GM12878 (cell line): ENCODE measurements around the gene APOBEC3C. TPM values are rescaled to one million over a fixed set of nuclear protein-coding genes. Genes with fewer than 3 reads are reported as not detected.
A peak's percentile ranks its signal among the peaks of the same experiment; 100 is the strongest.

Source experiments
- ATF7 ChIP-seq: fragments of 450-650 bp; IDR thresholded peaks from 2 replicates; pipeline ENCODE4 v1.6.1; 2016; ENCODE audit warnings: low read depth, mild to moderate bottlenecking
- EP300 ChIP-seq, 2 experiments: fragments of 150-350 bp in 1 of 2; IDR thresholded peaks; 2 replicates each; pipeline ENCODE4 v1.6.1; 2011 to 2012; ENCODE audit warnings: low read depth in 2 of 2, low read length in 2 of 2, borderline replicate concordance in 1 of 2, improper control_type of control experiment in 1 of 2, inconsistent platforms in 1 of 2; ENCODE audit not compliant: control insufficient read depth in 1 of 2
- JUNB ChIP-seq: IDR thresholded peaks from 2 replicates; pipeline ENCODE4 v1.6.1; 2016; ENCODE audit warnings: antibody characterized with exemption, mild to moderate bottlenecking
- MEF2A ChIP-seq: IDR thresholded peaks from 2 replicates; pipeline ENCODE4 v1.6.1; 2011; ENCODE audit warnings: low read depth, mild to moderate bottlenecking, low read length, moderate library complexity; ENCODE audit not compliant: insufficient read depth
- MTA2 ChIP-seq: fragments of 450-650 bp; IDR thresholded peaks from 2 replicates; pipeline ENCODE4 v1.6.1; 2016; ENCODE audit warnings: low read depth, mild to moderate bottlenecking, moderate library complexity
- MTA3 ChIP-seq: IDR thresholded peaks from 2 replicates; pipeline ENCODE4 v1.6.1; 2012; ENCODE audit warnings: low read length, inconsistent platforms, borderline replicate concordance
- MXI1 ChIP-seq: fragments of 150-350 bp; IDR thresholded peaks from 2 replicates; pipeline ENCODE4 v1.6.1; 2011; ENCODE audit warnings: low read depth, mild to moderate bottlenecking, inconsistent platforms, low read length, improper control_type of control experiment
- NR2C1 ChIP-seq: fragments of 450-650 bp; IDR thresholded peaks from 2 replicates; pipeline ENCODE4 v1.6.1; 2017; ENCODE audit warnings: antibody characterized with exemption, mild to moderate bottlenecking, moderate library complexity
- PAX5 ChIP-seq: IDR thresholded peaks from 2 replicates; pipeline ENCODE4 v1.6.1; 2011; ENCODE audit warnings: low read depth, low read length, borderline replicate concordance
- SMAD1 ChIP-seq: fragments of 450-650 bp; IDR thresholded peaks from 2 replicates; pipeline ENCODE4 v1.6.1; 2018; ENCODE audit warnings: mild to moderate bottlenecking, low read depth; ENCODE audit not compliant: partially characterized antibody
- SPI1 ChIP-seq: IDR thresholded peaks from 2 replicates; pipeline ENCODE4 v1.6.1; 2011; ENCODE audit warnings: low read depth, mild to moderate bottlenecking, low read length, moderate library complexity, borderline replicate concordance; ENCODE audit not compliant: insufficient read depth
- USF1 ChIP-seq: IDR thresholded peaks from 2 replicates; pipeline ENCODE4 v1.6.1; 2011; ENCODE audit warnings: borderline replicate concordance, low read depth, mild to moderate bottlenecking, moderate library complexity, mixed read lengths, low read length; ENCODE audit not compliant: insufficient read depth; ENCODE audit errors: extremely low read length
- ZNF207 ChIP-seq: fragments of 450-650 bp; IDR thresholded peaks from 2 replicates; pipeline ENCODE4 v1.6.1; 2014; ENCODE audit warnings: antibody characterized with exemption, mild to moderate bottlenecking, borderline replicate concordance
- ZNF687 ChIP-seq: fragments of 450-650 bp; IDR thresholded peaks from 2 replicates; pipeline ENCODE4 v1.6.1; 2017; ENCODE audit warnings: mild to moderate bottlenecking, moderate library complexity
- polyA plus RNA-seq, 11 experiments: library from polyadenylated mRNA; depleted of rRNA in 4 of 11; unstranded in 6 of 11; stranded (reverse) in 5 of 11; fragments of >200 nt; fragmentation: Nextera tagmentation in 4 of 11; fragmentation: Illumina TruSeq in 1 of 11; extraction: Ambion mirVana in 4 of 11; extraction: Trizol in 1 of 11; gene quantifications; 1 replicate in 1 of 11; 2 replicates in 10 of 11; pipeline versions ENCODE4 v1.2.1 to v1.2.3, GENCODE V29; 2011 to 2016; ENCODE audit warnings: inconsistent platforms in 2 of 11, missing spikeins in 2 of 11, low read depth in 1 of 11
- total RNA-seq, 4 experiments: library from RNA; depleted of rRNA in 3 of 4; stranded (reverse); fragments of >200 nt in 3 of 4; fragmentation: Illumina TruSeq in 1 of 4; extraction: Trizol in 1 of 4; gene quantifications; 2 replicates each; pipeline versions ENCODE4 v1.2.1 to v1.2.3, GENCODE V29; 2013 to 2021
- TF ChIP-seq, protein P1 (sequence below): fragments of 450-650 bp; IDR thresholded peaks from 2 replicates; pipeline ENCODE4 v1.6.1; 2017; ENCODE audit warnings: mild to moderate bottlenecking, low read depth, inconsistent platforms; ENCODE audit not compliant: poor library complexity, severe bottlenecking
- TF ChIP-seq, protein P2 (sequence below): IDR thresholded peaks from 2 replicates; pipeline ENCODE4 v1.6.1; 2012; ENCODE audit warnings: mild to moderate bottlenecking, low read depth, low read length

APOBEC3C gene
- total and polyA plus RNA-seq, 10 of the 15 experiments (the other 5 are each of a cell fraction or from before 2014, with no cell fraction given) = 22.9 to 290 (median 156) TPM

GRCh38 chr22:38984784-38985757 is 29.0 kb upstream of the APOBEC3C start (continued):
- TF ChIP-seq, protein P1, sequence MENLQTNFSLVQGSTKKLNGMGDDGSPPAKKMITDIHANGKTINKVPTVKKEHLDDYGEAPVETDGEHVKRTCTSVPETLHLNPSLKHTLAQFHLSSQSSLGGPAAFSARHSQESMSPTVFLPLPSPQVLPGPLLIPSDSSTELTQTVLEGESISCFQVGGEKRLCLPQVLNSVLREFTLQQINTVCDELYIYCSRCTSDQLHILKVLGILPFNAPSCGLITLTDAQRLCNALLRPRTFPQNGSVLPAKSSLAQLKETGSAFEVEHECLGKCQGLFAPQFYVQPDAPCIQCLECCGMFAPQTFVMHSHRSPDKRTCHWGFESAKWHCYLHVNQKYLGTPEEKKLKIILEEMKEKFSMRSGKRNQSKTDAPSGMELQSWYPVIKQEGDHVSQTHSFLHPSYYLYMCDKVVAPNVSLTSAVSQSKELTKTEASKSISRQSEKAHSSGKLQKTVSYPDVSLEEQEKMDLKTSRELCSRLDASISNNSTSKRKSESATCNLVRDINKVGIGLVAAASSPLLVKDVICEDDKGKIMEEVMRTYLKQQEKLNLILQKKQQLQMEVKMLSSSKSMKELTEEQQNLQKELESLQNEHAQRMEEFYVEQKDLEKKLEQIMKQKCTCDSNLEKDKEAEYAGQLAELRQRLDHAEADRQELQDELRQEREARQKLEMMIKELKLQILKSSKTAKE = peak; percentile 97
- TF ChIP-seq EP300 (IDR thresholded peaks at IDR 0.05; ENCODE audit: borderline replicate concordance in 1 of 2, control insufficient read depth in 1 of 2, low read depth in 2 of 2, low read length in 2 of 2) (peak; percentile 81 to 91), JUNB (peak; percentile 95), MXI1 (0 out of 2 replicates have a peak, but pooled peaks have one; percentile 35), MTA2 (peak; percentile 94), MTA3 (peak; percentile 73; the same call in 1 of the 2 replicates), USF1 (peak; percentile 59), MEF2A (peak; percentile 98), SMAD1 (peak; percentile 26), ATF7 (peak; percentile 98), PAX5 (peak; percentile 58; the same call in 1 of the 2 replicates), SPI1 (peak; percentile 67), ZNF687 (peak; percentile 49; the same call in 1 of the 2 replicates), ZNF207 (peak; percentile 32; the same call in 1 of the 2 replicates), NR2C1 (peak; percentile 73)
- TF ChIP-seq, protein P2, sequence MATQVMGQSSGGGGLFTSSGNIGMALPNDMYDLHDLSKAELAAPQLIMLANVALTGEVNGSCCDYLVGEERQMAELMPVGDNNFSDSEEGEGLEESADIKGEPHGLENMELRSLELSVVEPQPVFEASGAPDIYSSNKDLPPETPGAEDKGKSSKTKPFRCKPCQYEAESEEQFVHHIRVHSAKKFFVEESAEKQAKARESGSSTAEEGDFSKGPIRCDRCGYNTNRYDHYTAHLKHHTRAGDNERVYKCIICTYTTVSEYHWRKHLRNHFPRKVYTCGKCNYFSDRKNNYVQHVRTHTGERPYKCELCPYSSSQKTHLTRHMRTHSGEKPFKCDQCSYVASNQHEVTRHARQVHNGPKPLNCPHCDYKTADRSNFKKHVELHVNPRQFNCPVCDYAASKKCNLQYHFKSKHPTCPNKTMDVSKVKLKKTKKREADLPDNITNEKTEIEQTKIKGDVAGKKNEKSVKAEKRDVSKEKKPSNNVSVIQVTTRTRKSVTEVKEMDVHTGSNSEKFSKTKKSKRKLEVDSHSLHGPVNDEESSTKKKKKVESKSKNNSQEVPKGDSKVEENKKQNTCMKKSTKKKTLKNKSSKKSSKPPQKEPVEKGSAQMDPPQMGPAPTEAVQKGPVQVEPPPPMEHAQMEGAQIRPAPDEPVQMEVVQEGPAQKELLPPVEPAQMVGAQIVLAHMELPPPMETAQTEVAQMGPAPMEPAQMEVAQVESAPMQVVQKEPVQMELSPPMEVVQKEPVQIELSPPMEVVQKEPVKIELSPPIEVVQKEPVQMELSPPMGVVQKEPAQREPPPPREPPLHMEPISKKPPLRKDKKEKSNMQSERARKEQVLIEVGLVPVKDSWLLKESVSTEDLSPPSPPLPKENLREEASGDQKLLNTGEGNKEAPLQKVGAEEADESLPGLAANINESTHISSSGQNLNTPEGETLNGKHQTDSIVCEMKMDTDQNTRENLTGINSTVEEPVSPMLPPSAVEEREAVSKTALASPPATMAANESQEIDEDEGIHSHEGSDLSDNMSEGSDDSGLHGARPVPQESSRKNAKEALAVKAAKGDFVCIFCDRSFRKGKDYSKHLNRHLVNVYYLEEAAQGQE = 0 out of 2 replicates have a peak, but pooled peaks have one; percentile 29
